HFF-Myc (cell line): ENCODE results near the gene RAD51B.

Experiments used
- DNase-seq: peaks from one replicate; pipeline ENCODE4 v3.0.0-alpha.2; 2011; ENCODE audit warnings: low read depth; ENCODE audit errors: extremely low read depth
- H3K4me3 ChIP-seq: replicated peaks from 2 replicates; pipeline ENCODE4 v1.5.1; 2011; ENCODE audit warnings: low read depth, mild to moderate bottlenecking, control low read depth, low read length
- CTCF ChIP-seq: IDR thresholded peaks from 2 replicates; pipeline ENCODE4 v1.5.1; 2012; ENCODE audit warnings: mild to moderate bottlenecking, low read depth, low read length, control low read depth; ENCODE audit errors: missing control alignments

The RAD51B gene

GRCh38 chr14:67932708-67933246 lies 113.2 kb downstream of the RAD51B start:
- H3K4me3 ChIP-seq = no peak overlapping the region
- DNase-seq = no peak
- TF ChIP-seq CTCF = no peak

- H3K4me3 ChIP-seq = no peak overlapping the region
- no peak for DNase-seq
- TF ChIP-seq CTCF = no peak
These were observed 113.7 kb downstream of the RAD51B start for GRCh38 chr14:67933266-67933665.

- DNase-seq = peak; percentile 82
- TF ChIP-seq CTCF = peak; percentile 60
- H3K4me3 ChIP-seq = no peak overlapping the region
These were observed 114.5 kb downstream of the RAD51B start for GRCh38 chr14:67934087-67934486.

- no peak overlapping the region for H3K4me3 ChIP-seq
- no peak for DNase-seq
- TF ChIP-seq CTCF = no peak
These were observed 115.3 kb downstream of the RAD51B start for GRCh38 chr14:67934862-67935261.

- DNase-seq = no peak
- no peak for TF ChIP-seq CTCF
- H3K4me3 ChIP-seq = no peak overlapping the region
These were observed 115.8 kb downstream of the RAD51B start for GRCh38 chr14:67935371-67935770.

GRCh38 chr14:67938071-67938470 lies 118.5 kb downstream of the RAD51B start:
- no peak for TF ChIP-seq CTCF
- no peak overlapping the region for H3K4me3 ChIP-seq
- DNase-seq = no peak
